H9 (cell line): Measurements from ENCODE around the gene ESRRA. TPM values are rescaled to one million over a fixed set of nuclear protein-coding genes. Genes with fewer than 3 reads are reported as not detected.
A peak's percentile ranks its signal among the peaks of the same experiment; 100 is the strongest.

Experiments used
- DNase-seq: peaks from one replicate; pipeline ENCODE4 v3.0.0-alpha.2; 2017
- H2AFZ ChIP-seq: one replicate; pipeline ENCODE4 v1.6.1; 2013; ENCODE audit warnings: mild to moderate bottlenecking, low read length, control low read depth, moderate library complexity
- H2AK5ac ChIP-seq: 2 replicates; pipeline ENCODE4 v1.6.1; 2013; ENCODE audit warnings: low read length, control low read depth, mixed read lengths; ENCODE audit not compliant: insufficient read length
- H2BK120ac ChIP-seq: one replicate; pipeline ENCODE4 v1.6.1; 2013; ENCODE audit warnings: low read depth, mild to moderate bottlenecking, low read length, control low read depth, inconsistent platforms; ENCODE audit not compliant: poor library complexity, severe bottlenecking
- H2BK12ac ChIP-seq: 2 replicates; pipeline ENCODE4 v1.6.1; 2013; ENCODE audit warnings: low read length, control low read depth, mixed read lengths, low read depth; ENCODE audit not compliant: insufficient read length
- H2BK15ac ChIP-seq: 2 replicates; pipeline ENCODE4 v1.6.1; 2013; ENCODE audit warnings: low read depth, low read length, control low read depth
- H2BK20ac ChIP-seq: one replicate; pipeline ENCODE4 v1.6.1; 2013; ENCODE audit warnings: low read depth, mild to moderate bottlenecking, low read length, control low read depth, inconsistent platforms; ENCODE audit not compliant: poor library complexity, severe bottlenecking
- H2BK5ac ChIP-seq: 2 replicates; pipeline ENCODE4 v1.6.1; 2013; ENCODE audit warnings: low read length, control low read depth, mixed read lengths; ENCODE audit not compliant: insufficient read length
- H3K14ac ChIP-seq: 2 replicates; pipeline ENCODE4 v1.6.1; 2013; ENCODE audit warnings: low read length, control low read depth; ENCODE audit not compliant: insufficient read depth
- H3K18ac ChIP-seq: 2 replicates; pipeline ENCODE4 v1.6.1; 2013; ENCODE audit warnings: low read depth, mild to moderate bottlenecking, mixed read lengths, low read length, control low read depth; ENCODE audit not compliant: insufficient read length
- H3K23ac ChIP-seq: 2 replicates; pipeline ENCODE4 v1.6.1; 2013; ENCODE audit warnings: low read length, control low read depth, mixed read lengths, low read depth; ENCODE audit not compliant: insufficient read length
- H3K23me2 ChIP-seq: 2 replicates; pipeline ENCODE4 v1.6.1; 2013; ENCODE audit warnings: low read depth, mild to moderate bottlenecking, mixed read lengths, low read length, control low read depth; ENCODE audit not compliant: insufficient read length, poor library complexity, severe bottlenecking
- H3K27ac ChIP-seq: 2 replicates; pipeline ENCODE4 v1.5.1; 2013; ENCODE audit warnings: low read length, control low read depth, mixed read lengths, low read depth; ENCODE audit not compliant: insufficient read length
- H3K27me3 ChIP-seq: 2 replicates; pipeline ENCODE4 v1.6.1; 2013; ENCODE audit warnings: low read length, control low read depth, inconsistent platforms; ENCODE audit not compliant: insufficient read depth
- H3K4ac ChIP-seq: 2 replicates; pipeline ENCODE4 v1.6.1; 2013; ENCODE audit warnings: low read depth, mild to moderate bottlenecking, control low read depth, inconsistent platforms, low read length, moderate library complexity
- H3K4me1 ChIP-seq: 2 replicates; pipeline ENCODE4 v1.6.1; 2013; ENCODE audit warnings: low read length, control low read depth, inconsistent platforms; ENCODE audit not compliant: insufficient read depth
- H3K4me2 ChIP-seq: 2 replicates; pipeline ENCODE4 v1.6.1; 2013; ENCODE audit warnings: low read length, control low read depth, mixed read lengths; ENCODE audit not compliant: insufficient read length, insufficient read depth
- H3K56ac ChIP-seq: 2 replicates; pipeline ENCODE4 v1.6.1; 2013; ENCODE audit warnings: low read depth, mild to moderate bottlenecking, mixed read lengths, low read length, control low read depth; ENCODE audit not compliant: insufficient read length
- H3K79me1 ChIP-seq: 2 replicates; pipeline ENCODE4 v1.6.1; 2013; ENCODE audit warnings: low read depth, mild to moderate bottlenecking, moderate library complexity, low read length, control low read depth, inconsistent platforms; ENCODE audit not compliant: insufficient read depth, poor library complexity, severe bottlenecking
- H3K79me2 ChIP-seq: 2 replicates; pipeline ENCODE4 v1.6.1; 2013; ENCODE audit warnings: low read length, control low read depth, inconsistent platforms; ENCODE audit not compliant: insufficient read depth
- H3K9ac ChIP-seq: 2 replicates; pipeline ENCODE4 v1.6.1; 2013; ENCODE audit warnings: low read length, control low read depth, mixed read lengths; ENCODE audit not compliant: insufficient read length; ENCODE audit errors: extremely low read depth
- H3K9me3 ChIP-seq: one replicate; pipeline ENCODE4 v1.6.1; 2013; ENCODE audit warnings: low read depth, low read length, inconsistent platforms; ENCODE audit not compliant: control insufficient read depth
- H3T11ph ChIP-seq: one replicate; pipeline ENCODE4 v1.6.1; 2013; ENCODE audit warnings: mild to moderate bottlenecking, low read length, control low read depth, inconsistent platforms
- H4K20me1 ChIP-seq: one replicate; pipeline ENCODE4 v1.6.1; 2013; ENCODE audit not compliant: control insufficient read depth, insufficient read length, insufficient read depth
- H4K5ac ChIP-seq: 2 replicates; pipeline ENCODE4 v1.6.1; 2013; ENCODE audit warnings: low read depth, mild to moderate bottlenecking, mixed read lengths, low read length, control low read depth; ENCODE audit not compliant: insufficient read length
- H4K8ac ChIP-seq: replicated peaks from 2 replicates; pipeline ENCODE4 v1.6.1; 2013; ENCODE audit warnings: low read length, control low read depth, mixed read lengths, low read depth; ENCODE audit not compliant: insufficient read length
- H4K91ac ChIP-seq: 2 replicates; pipeline ENCODE4 v1.6.1; 2013; ENCODE audit warnings: low read depth, mild to moderate bottlenecking, moderate library complexity, mixed read lengths, low read length, control low read depth; ENCODE audit not compliant: insufficient read length
- H3K27ac Mint-ChIP-seq, 3 experiments: 2 replicates in 2 of 3; 3 replicates in 1 of 3; pipeline ENCODE4 v1.8.0; 2020 to 2021; ENCODE audit warnings: mixed read lengths in 3 of 3, mild to moderate bottlenecking in 1 of 3, moderate library complexity in 1 of 3
- H3K27me3 Mint-ChIP-seq: 2 replicates; pipeline ENCODE4 v1.8.0; 2021; ENCODE audit warnings: low read depth, mild to moderate bottlenecking, moderate library complexity, mixed read lengths
- H3K36me3 Mint-ChIP-seq, 3 experiments: 2 replicates in 2 of 3; 3 replicates in 1 of 3; pipeline ENCODE4 v1.8.0; 2020 to 2021; ENCODE audit warnings: low read depth in 3 of 3, mixed read lengths in 3 of 3; ENCODE audit not compliant: insufficient read depth in 1 of 3
- H3K4me1 Mint-ChIP-seq, 2 experiments: 2 replicates each; pipeline ENCODE4 v1.8.0; 2020; ENCODE audit warnings: mixed read lengths in 2 of 2
- H3K4me3 Mint-ChIP-seq, 2 experiments: 2 replicates in 1 of 2; 3 replicates in 1 of 2; pipeline ENCODE4 v1.8.0; 2020 to 2021; ENCODE audit warnings: mild to moderate bottlenecking in 2 of 2, mixed read lengths in 2 of 2, moderate library complexity in 1 of 2
- H3K9me3 Mint-ChIP-seq, 2 experiments: 2 replicates in 1 of 2; 3 replicates in 1 of 2; pipeline ENCODE4 v1.8.0; 2020; ENCODE audit warnings: mild to moderate bottlenecking in 2 of 2, mixed read lengths in 2 of 2, moderate library complexity in 1 of 2
- CTCF ChIP-seq: fragments of 200-600 bp; sonication (generic); conservative IDR thresholded peaks from 3 replicates; pipeline ENCODE4 v1.8.0; 2021; ENCODE audit warnings: antibody characterized with exemption, mild to moderate bottlenecking
- WGBS: extraction: QIAGEN DNeasy Blood & Tissue Kit; methylation state at CpG from one replicate; pipeline ENCODE4 v1.1.7; 2013; ENCODE audit warnings: missing lambda C conversion rate, low lambda C conversion rate, mixed read lengths; ENCODE audit not compliant: insufficient read length; ENCODE audit errors: extremely low coverage; 5-methylcytosine and 5-hydroxymethylcytosine counted together
- total RNA-seq: library from RNA; stranded (reverse); gene quantifications from 2 replicates; pipeline ENCODE4 v1.2.1, GENCODE V29; 2021

The ESRRA gene
- total RNA-seq, 1 experiment from 2014 or later: 42.3 TPM

- WGBS: no CpG with 5 or more reads among the region's 21 CpGs
- H3K79me2 ChIP-seq: no peaks in the 10 kb centered on the region
- DNase-seq: no peak
- peaks cover 3% of the 10 kb centered on the region for H4K20me1 ChIP-seq
- no peaks in the 10 kb centered on the region for H3K79me1 ChIP-seq
- no peak overlapping the region for H3T11ph ChIP-seq
- Mint-ChIP-seq H3K36me3 (0 out of 7 replicates have a peak, but pooled peaks cover 0 to 2% (median 0%) of the 10 kb centered on the region in 3 experiments), H3K9me3 (no peaks in the 10 kb centered on the region), H3K4me1 (peaks cover 7 to 31% of the 10 kb centered on the region in 2 experiments), H3K27me3 (peaks cover 18% of the 10 kb centered on the region), H3K4me3 (peak overlapping the region; percentile 66 to 84), H3K27ac (peak overlapping the region in 1 of 3 experiments; percentile 72; a peak in 1 of 7 replicates)
- TF ChIP-seq CTCF: no peak
- no peaks in the 10 kb centered on the region for H3K9me3 ChIP-seq
- no peak overlapping the region for H3K4ac ChIP-seq
- no peak overlapping the region for H2AFZ ChIP-seq
- H2BK20ac ChIP-seq: no peak overlapping the region
- peaks cover 17% of the 10 kb centered on the region for H3K23me2 ChIP-seq
- H2BK5ac ChIP-seq: no peak overlapping the region
- H2BK120ac ChIP-seq: no peak overlapping the region
- peak overlapping the region; percentile 58 for H3K4me2 ChIP-seq
- no peak overlapping the region for H3K23ac ChIP-seq
- no peak overlapping the region for H2BK15ac ChIP-seq
- H3K4me1 ChIP-seq: no peaks in the 10 kb centered on the region; the same call in 1 of the 2 replicates
- H3K18ac ChIP-seq: no peak overlapping the region
- H2AK5ac ChIP-seq: no peak overlapping the region
- H4K5ac ChIP-seq: no peak overlapping the region
- H3K14ac ChIP-seq: peak overlapping the region; percentile 10; the same call in 1 of the 2 replicates
- no peak overlapping the region for H4K8ac ChIP-seq
- H3K56ac ChIP-seq: no peak overlapping the region
- H3K27me3 ChIP-seq: no peaks in the 10 kb centered on the region
- no peak overlapping the region for H3K27ac ChIP-seq
- no peak overlapping the region for H2BK12ac ChIP-seq
- no peak overlapping the region for H4K91ac ChIP-seq
- H3K9ac ChIP-seq: no peak overlapping the region
Observed at GRCh38 chr11:64341429-64341828, 36.1 kb downstream of the ESRRA start.
